Measurements from ENCODE around the gene NTSR2. TPM values are rescaled to one million over a fixed set of nuclear protein-coding genes. Genes with fewer than 3 reads are reported as not detected.

NTSR2 gene
- total RNA-seq, 1 donor from 2014 or later, result not detected

- H3K4me1 ChIP-seq (ENCODE audit: insufficient read depth, low read length), result peaks cover 6% of the 10 kb centered on the region
- no peak overlapping the region for H3K27ac ChIP-seq (ENCODE audit: low read depth, low read length)
- TF ChIP-seq EZH2 (IDR thresholded peaks at IDR 0.05; ENCODE audit: insufficient read depth, low read length) (no peak), CTCF (IDR thresholded peaks at IDR 0.05; ENCODE audit: insufficient read depth, low read depth, low read length) (no peak)
- H3K9me3 ChIP-seq (ENCODE audit: insufficient read depth, low read depth, low read length), result no peaks in the 10 kb centered on the region
- Mint-ChIP-seq H3K4me3 (ENCODE audit: unreplicated experiment) (no peak overlapping the region), H3K4me1 (ENCODE audit: low read depth, unreplicated experiment) (peaks cover 7% of the 10 kb centered on the region), H3K27ac (ENCODE audit: unreplicated experiment) (no peak overlapping the region), H3K9me3 (ENCODE audit: unreplicated experiment) (peaks cover 6% of the 10 kb centered on the region), H3K36me3 (ENCODE audit: low read depth, unreplicated experiment) (peaks cover 2% of the 10 kb centered on the region), H3K27me3 (ENCODE audit: low read depth, unreplicated experiment) (peaks cover 38% of the 10 kb centered on the region)
- no peaks in the 10 kb centered on the region for H4K20me1 ChIP-seq (ENCODE audit: insufficient read depth, low read length)
- FAIRE-seq (no peak), DNase-seq (ENCODE audit: low read depth) (no peak)
- no peak overlapping the region for H3K4me3 ChIP-seq (ENCODE audit: insufficient read depth, low read depth, low read length)
- no peaks in the 10 kb centered on the region for H3K79me2 ChIP-seq (ENCODE audit: insufficient read depth, low read length)
- H2AFZ ChIP-seq (ENCODE audit: low read depth, low read length), result no peak overlapping the region
- H3K4me2 ChIP-seq (ENCODE audit: low read length), result no peak overlapping the region
- peaks cover 37% of the 10 kb centered on the region for H3K27me3 ChIP-seq (ENCODE audit: insufficient read depth, low read length)
- no peaks in the 10 kb centered on the region for H3K36me3 ChIP-seq (ENCODE audit: insufficient read depth, low read length)
- H3K9ac ChIP-seq (ENCODE audit: low read length), result no peak overlapping the region
These were observed 2.4 kb upstream of the NTSR2 start for GRCh38 chr2:11672407-11672806.

DNA sequence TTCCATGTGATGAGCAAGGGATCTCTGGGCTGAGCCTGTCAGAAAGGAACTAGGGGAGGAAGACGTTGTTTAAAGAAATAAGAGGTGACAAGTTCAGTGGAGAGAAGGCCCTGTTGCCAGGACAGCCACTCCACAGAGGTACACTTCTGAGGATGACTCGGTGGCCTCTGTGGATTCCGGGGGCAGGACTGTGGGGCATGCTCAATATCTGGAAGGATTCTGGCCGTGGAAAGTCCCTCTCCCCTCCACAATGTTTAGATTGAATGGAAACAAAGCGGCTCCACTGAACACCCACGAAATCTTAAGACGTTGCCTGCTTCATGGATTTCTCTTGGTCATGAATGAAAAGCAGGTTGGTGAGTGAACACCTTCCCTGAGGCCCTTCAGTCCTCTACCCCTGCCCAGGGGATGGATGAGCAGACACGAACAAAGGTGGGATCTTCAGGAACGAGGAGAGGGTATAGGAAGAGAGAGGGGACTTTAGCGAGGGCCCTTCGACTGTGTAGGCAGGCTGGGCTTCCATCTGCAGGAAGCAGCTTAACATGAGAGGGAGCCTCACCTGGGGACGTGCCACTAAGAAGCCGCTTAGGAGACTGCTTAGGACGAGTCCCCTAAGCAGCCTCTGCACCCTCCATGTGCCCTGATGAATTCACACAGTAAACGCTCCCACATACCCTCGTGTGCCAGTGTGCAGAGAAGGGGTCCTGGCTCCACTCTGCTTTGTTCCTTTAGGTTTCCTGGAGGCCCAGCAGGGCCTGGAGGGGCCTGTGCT, 1.9 kb downstream of the NTSR2 start:
- Mint-ChIP-seq H3K27ac (ENCODE audit: unreplicated experiment) (no peak overlapping the region), H3K4me3 (ENCODE audit: unreplicated experiment) (no peak overlapping the region), H3K4me1 (ENCODE audit: low read depth, unreplicated experiment) (no peaks in the 10 kb centered on the region), H3K27me3 (ENCODE audit: low read depth, unreplicated experiment) (peaks cover 43% of the 10 kb centered on the region), H3K9me3 (ENCODE audit: unreplicated experiment) (peaks cover 5% of the 10 kb centered on the region), H3K36me3 (ENCODE audit: low read depth, unreplicated experiment) (peaks cover 2% of the 10 kb centered on the region)
- TF ChIP-seq CTCF (IDR thresholded peaks at IDR 0.05; ENCODE audit: insufficient read depth, low read depth, low read length) (no peak), EZH2 (IDR thresholded peaks at IDR 0.05; ENCODE audit: insufficient read depth, low read length) (no peak)
- Histone ChIP-seq H3K4me3 (ENCODE audit: insufficient read depth, low read depth, low read length) (no peak overlapping the region), H3K9ac (ENCODE audit: low read length) (no peak overlapping the region), H3K27ac (ENCODE audit: low read depth, low read length) (no peak overlapping the region), H3K79me2 (ENCODE audit: insufficient read depth, low read length) (no peaks in the 10 kb centered on the region), H3K9me3 (ENCODE audit: insufficient read depth, low read depth, low read length) (no peaks in the 10 kb centered on the region), H3K4me1 (ENCODE audit: insufficient read depth, low read length) (no peaks in the 10 kb centered on the region), H3K27me3 (ENCODE audit: insufficient read depth, low read length) (peaks cover 26% of the 10 kb centered on the region), H4K20me1 (ENCODE audit: insufficient read depth, low read length) (no peaks in the 10 kb centered on the region), H3K36me3 (ENCODE audit: insufficient read depth, low read length) (no peaks in the 10 kb centered on the region), H3K4me2 (ENCODE audit: low read length) (no peak overlapping the region), H2AFZ (ENCODE audit: low read depth, low read length) (no peak overlapping the region)
- no peak for FAIRE-seq
- no peak for DNase-seq (ENCODE audit: low read depth)

- H3K4me2 ChIP-seq (ENCODE audit: low read length), result no peak overlapping the region
- H3K9ac ChIP-seq (ENCODE audit: low read length), result no peak overlapping the region
- Mint-ChIP-seq H3K4me3 (ENCODE audit: unreplicated experiment) (no peak overlapping the region), H3K36me3 (ENCODE audit: low read depth, unreplicated experiment) (peaks cover 2% of the 10 kb centered on the region), H3K4me1 (ENCODE audit: low read depth, unreplicated experiment) (no peaks in the 10 kb centered on the region), H3K27ac (ENCODE audit: unreplicated experiment) (no peak overlapping the region), H3K27me3 (ENCODE audit: low read depth, unreplicated experiment) (peaks cover 40% of the 10 kb centered on the region), H3K9me3 (ENCODE audit: unreplicated experiment) (peaks cover 11% of the 10 kb centered on the region)
- no peak for FAIRE-seq
- DNase-seq (ENCODE audit: low read depth), result no peak
- H2AFZ ChIP-seq (ENCODE audit: low read depth, low read length), result no peak overlapping the region
- H3K9me3 ChIP-seq (ENCODE audit: insufficient read depth, low read depth, low read length), result no peaks in the 10 kb centered on the region
- no peak for TF ChIP-seq CTCF (IDR thresholded peaks at IDR 0.05; ENCODE audit: insufficient read depth, low read depth, low read length)
- TF ChIP-seq EZH2 (IDR thresholded peaks at IDR 0.05; ENCODE audit: insufficient read depth, low read length), result no peak
- H3K4me1 ChIP-seq (ENCODE audit: insufficient read depth, low read length), result no peaks in the 10 kb centered on the region
- H3K27me3 ChIP-seq (ENCODE audit: insufficient read depth, low read length), result peaks cover 26% of the 10 kb centered on the region
- H4K20me1 ChIP-seq (ENCODE audit: insufficient read depth, low read length), result no peaks in the 10 kb centered on the region
- no peak overlapping the region for H3K27ac ChIP-seq (ENCODE audit: low read depth, low read length)
- H3K4me3 ChIP-seq (ENCODE audit: insufficient read depth, low read depth, low read length), result no peak overlapping the region
- H3K79me2 ChIP-seq (ENCODE audit: insufficient read depth, low read length), result no peaks in the 10 kb centered on the region
- H3K36me3 ChIP-seq (ENCODE audit: insufficient read depth, low read length), result no peaks in the 10 kb centered on the region
These were observed 2.8 kb downstream of the NTSR2 start for GRCh38 chr2:11667194-11667593.
